CD14-positive monocyte (primary cell): Measurements from ENCODE around the gene UBR3. TPM values are rescaled to one million over a fixed set of nuclear protein-coding genes. Genes with fewer than 3 reads are reported as not detected.
"Not testable (repeated sequence)": the region's sequence is repeated elsewhere in the genome, so short reads cannot be mapped to it uniquely, and the experiment has no call there.

Source experiments
- DNase-seq, 3 donors: peaks; one replicate each; pipeline ENCODE4 v3.0.0-alpha.2; 2011 to 2022
- H2AFZ ChIP-seq: 2 replicates; pipeline ENCODE4 v1.6.0; 2012; ENCODE audit warnings: mild to moderate bottlenecking, low read depth, low read length, inconsistent platforms; ENCODE audit not compliant: insufficient read depth, poor library complexity, severe bottlenecking
- H3K27ac ChIP-seq, 2 donors: 1 replicate in 1 of 2; 2 replicates in 1 of 2; pipeline ENCODE4 v1.5.1; 2012 to 2013; ENCODE audit warnings: low read length in 2 of 2, control low read depth in 1 of 2, inconsistent platforms in 1 of 2, low read depth in 1 of 2, mild to moderate bottlenecking in 1 of 2
- H3K27me3 ChIP-seq, 2 donors: one replicate each; pipeline versions ENCODE4 v1.6.0 to v1.6.1; 2011 to 2013; ENCODE audit warnings: low read length in 2 of 2; ENCODE audit not compliant: control insufficient read depth in 2 of 2, insufficient read depth in 2 of 2
- H3K36me3 ChIP-seq, 2 donors: replicated peaks in 1 of 2; 1 replicate in 1 of 2; 2 replicates in 1 of 2; pipeline versions ENCODE4 v1.5.1 to v1.6.1; 2012 to 2013; ENCODE audit warnings: low read length in 2 of 2, control low read depth in 1 of 2, inconsistent platforms in 1 of 2, mild to moderate bottlenecking in 1 of 2; ENCODE audit not compliant: insufficient read depth in 2 of 2, control insufficient read depth in 1 of 2
- H3K4me1 ChIP-seq, 2 donors: 1 replicate in 1 of 2; 2 replicates in 1 of 2; pipeline versions ENCODE4 v1.5.1 to v1.6.1; 2012 to 2013; ENCODE audit warnings: low read length in 2 of 2, control low read depth in 1 of 2, inconsistent platforms in 1 of 2, mild to moderate bottlenecking in 1 of 2, moderate library complexity in 1 of 2; ENCODE audit not compliant: insufficient read depth in 2 of 2, control insufficient read depth in 1 of 2
- H3K4me2 ChIP-seq: replicated peaks from 2 replicates; pipeline ENCODE3; 2012; ENCODE audit warnings: low read length, moderate library complexity, mild to moderate bottlenecking; ENCODE audit not compliant: poor library complexity, severe bottlenecking; ENCODE audit errors: extremely low read depth
- H3K4me3 ChIP-seq, 3 experiments: fragments of 200-600 bp in 1 of 3; sonication (generic) in 1 of 3; replicated peaks in 1 of 3; 1 replicate in 2 of 3; 2 replicates in 1 of 3; pipeline ENCODE4 v1.5.1; 2011 to 2013; ENCODE audit warnings: low read length in 3 of 3, mild to moderate bottlenecking in 3 of 3, control low read depth in 2 of 3, low read depth in 2 of 3, inconsistent platforms in 1 of 3, moderate library complexity in 1 of 3
- H3K79me2 ChIP-seq: 2 replicates; pipeline ENCODE4 v1.6.0; 2012; ENCODE audit warnings: mild to moderate bottlenecking, control low read depth, inconsistent platforms, low read length, moderate library complexity; ENCODE audit not compliant: insufficient read depth
- H3K9ac ChIP-seq: 2 replicates; pipeline ENCODE4 v1.6.0; 2017; ENCODE audit warnings: low read length, mild to moderate bottlenecking; ENCODE audit not compliant: insufficient read depth, poor library complexity, severe bottlenecking
- H3K9me3 ChIP-seq, 2 donors: replicated peaks in 1 of 2; 1 replicate in 1 of 2; 2 replicates in 1 of 2; pipeline versions ENCODE4 v1.5.1 to v1.6.1; 2012 to 2013; ENCODE audit warnings: low read length in 2 of 2, control low read depth in 1 of 2; ENCODE audit not compliant: control insufficient read depth in 1 of 2, insufficient read depth in 1 of 2
- H4K20me1 ChIP-seq: 2 replicates; pipeline ENCODE4 v1.6.0; 2012; ENCODE audit warnings: mild to moderate bottlenecking, low read length, control low read depth, moderate library complexity; ENCODE audit not compliant: insufficient read depth
- H3K27ac Mint-ChIP-seq, 7 donors: one replicate each; pipeline ENCODE4 v1.8.0; 2020; ENCODE audit warnings: mild to moderate bottlenecking in 7 of 7, mixed read lengths in 7 of 7, moderate library complexity in 6 of 7, inconsistent platforms in 2 of 7
- H3K27me3 Mint-ChIP-seq, 3 donors: one replicate each; pipeline ENCODE4 v1.8.0; 2021 to 2022; ENCODE audit warnings: low read depth in 3 of 3, mild to moderate bottlenecking in 3 of 3, mixed read lengths in 3 of 3, moderate library complexity in 3 of 3, inconsistent platforms in 1 of 3
- H3K36me3 Mint-ChIP-seq, 2 donors: one replicate each; pipeline ENCODE4 v1.8.0; 2020; ENCODE audit warnings: mixed read lengths in 2 of 2, inconsistent platforms in 1 of 2, mild to moderate bottlenecking in 1 of 2
- H3K4me1 Mint-ChIP-seq: one replicate; pipeline ENCODE4 v1.8.0; 2020; ENCODE audit warnings: mild to moderate bottlenecking, mixed read lengths
- H3K4me3 Mint-ChIP-seq, 2 donors: one replicate each; pipeline ENCODE4 v1.8.0; 2020; ENCODE audit warnings: mild to moderate bottlenecking in 2 of 2, mixed read lengths in 2 of 2, moderate library complexity in 1 of 2
- H3K9me3 Mint-ChIP-seq, 7 donors: one replicate each; pipeline ENCODE4 v1.8.0; 2020 to 2022; ENCODE audit warnings: mixed read lengths in 7 of 7, mild to moderate bottlenecking in 6 of 7, moderate library complexity in 6 of 7, inconsistent platforms in 2 of 7
- CTCF ChIP-seq: fragments of 200-600 bp; IDR thresholded peaks from one replicate; pipeline ENCODE4 v1.8.0; 2022; ENCODE audit warnings: antibody characterized with exemption, mild to moderate bottlenecking
- WGBS: methylation state at CpG from one replicate; pipeline ENCODE4 v1.1.5; 2013; ENCODE audit warnings: missing lambda C conversion rate; ENCODE audit not compliant: insufficient coverage; 5-methylcytosine and 5-hydroxymethylcytosine counted together
- intact Hi-C, 2 donors: fragments of 100-400 bp; cut with micrococcal nuclease; formaldehyde crosslinking; loops; one replicate each; pipeline versions ENCODE4 v1.15.0 to v1.15.1; 2023
- polyA plus RNA-seq, 3 donors: library from polyadenylated mRNA; depleted of rRNA in 1 of 3; unstranded in 2 of 3; stranded (reverse) in 1 of 3; fragments of 300-500 nt in 2 of 3; fragments of >200 nt in 1 of 3; fragmentation: Illumina TruSeq in 2 of 3; gene quantifications; 1 replicate in 2 of 3; 2 replicates in 1 of 3; pipeline ENCODE4 v1.2.3, GENCODE V29; 2012 to 2021

Gene UBR3
- polyA plus RNA-seq, 3 donors, result 4.3 to 10.7 (median 4.7) TPM

DNA sequence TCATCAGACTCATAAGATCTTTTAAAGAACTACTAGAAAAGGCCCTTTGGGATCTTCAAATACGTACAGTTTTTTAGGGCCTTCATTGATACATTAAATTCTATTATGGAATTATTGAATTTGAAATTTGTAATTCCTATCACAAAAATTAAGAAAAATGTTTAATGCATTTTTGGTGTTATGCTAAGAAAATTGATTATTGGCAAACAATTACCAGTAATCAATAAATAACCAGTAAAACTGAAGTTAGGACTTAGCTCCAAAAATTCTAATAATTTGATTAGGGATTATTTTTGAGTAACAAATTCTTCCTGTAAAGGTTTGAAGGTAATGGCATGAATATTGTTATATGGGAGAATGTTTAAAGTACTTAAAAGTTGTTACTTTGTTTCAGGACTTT lies 119.3 kb downstream of the UBR3 start:
- intact Hi-C loops, result no loop called here
- Mint-ChIP-seq H3K27me3 (no peaks in the 10 kb centered on the region), H3K36me3 (peaks cover 50 to 62% of the 10 kb centered on the region in 2 donors), H3K27ac (no peak overlapping the region), H3K4me3 (no peak overlapping the region), H3K4me1 (no peaks in the 10 kb centered on the region), H3K9me3 (no peaks in the 10 kb centered on the region)
- TF ChIP-seq CTCF, result no peak
- no peak for DNase-seq
- Histone ChIP-seq H3K27me3 (no peaks in the 10 kb centered on the region), H3K79me2 (no peaks in the 10 kb centered on the region), H3K9ac (no peak overlapping the region), H3K4me2 (no peak overlapping the region), H3K9me3 (no peaks in the 10 kb centered on the region), H4K20me1 (no peaks in the 10 kb centered on the region), H3K4me3 (no peak overlapping the region), H3K27ac (no peak overlapping the region), H2AFZ (no peak overlapping the region), H3K4me1 (no peaks in the 10 kb centered on the region), H3K36me3 (peaks cover 51 to 84% of the 10 kb centered on the region in 2 donors)
- WGBS, result no CpG with 5 or more reads among the region's 1 CpG

DNA sequence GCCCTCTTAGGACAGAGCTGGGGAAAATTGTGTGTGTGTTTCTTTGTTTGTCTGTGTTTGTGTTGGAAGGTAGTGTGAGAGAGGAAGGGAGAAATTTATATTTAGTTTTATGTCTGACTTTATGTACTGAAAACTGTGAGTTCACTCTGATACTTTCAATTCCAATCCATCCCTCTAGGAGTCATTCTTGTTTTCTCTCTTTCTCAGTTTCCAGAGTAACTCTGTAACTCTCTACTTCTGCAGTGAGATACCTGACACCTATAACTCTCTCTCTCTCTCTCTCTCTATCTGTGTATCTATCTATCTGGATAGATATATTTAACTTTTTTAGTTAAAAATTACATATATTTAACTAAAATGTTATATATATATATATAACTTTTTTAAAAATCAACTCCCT lies 128.7 kb downstream of the UBR3 start:
- Mint-ChIP-seq H3K36me3 (peaks cover 49 to 56% of the 10 kb centered on the region in 2 donors), H3K4me3 (no peak overlapping the region), H3K27me3 (peaks cover 0 to 2% (median 0%) of the 10 kb centered on the region in 3 donors), H3K4me1 (no peaks in the 10 kb centered on the region), H3K9me3 (peaks cover 0 to 6% (median 0%) of the 10 kb centered on the region in 7 donors), H3K27ac (peak overlapping the region in 2 of 7 donors; percentile 5 to 63)
- Histone ChIP-seq H2AFZ (no peak overlapping the region), H3K27me3 (no peaks in the 10 kb centered on the region), H3K36me3 (peaks cover 25 to 52% of the 10 kb centered on the region in 2 donors), H3K79me2 (no peaks in the 10 kb centered on the region), H4K20me1 (no peaks in the 10 kb centered on the region), H3K4me2 (no peak overlapping the region), H3K4me3 (no peak overlapping the region), H3K4me1 (no peaks in the 10 kb centered on the region), H3K9ac (no peak overlapping the region), H3K27ac (no peak overlapping the region), H3K9me3 (no peaks in the 10 kb centered on the region)
- DNase-seq, result no peak
- TF ChIP-seq CTCF, result no peak
- intact Hi-C loops, result no loop called here

DNA sequence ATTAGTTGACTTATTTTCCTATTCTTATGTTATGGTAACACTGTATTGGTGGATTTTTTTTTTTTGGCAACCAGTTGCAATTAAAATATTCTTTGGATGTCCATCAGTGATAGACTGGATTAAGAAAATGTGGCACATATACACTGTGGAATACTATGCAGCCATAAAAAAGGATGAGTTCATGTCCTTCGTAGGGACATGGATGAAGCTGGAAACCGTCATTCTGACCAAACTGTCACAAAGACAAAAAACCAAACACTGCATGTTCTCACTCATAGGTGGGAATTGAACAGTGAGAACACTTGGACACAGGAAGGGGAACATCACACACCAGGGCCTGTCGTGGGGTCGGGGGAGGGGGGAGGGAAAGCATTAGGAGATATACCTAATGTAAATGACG lies 130.0 kb downstream of the UBR3 start:
- H3K4me3 Mint-ChIP-seq, H3K79me2 ChIP-seq, H3K27me3 Mint-ChIP-seq, H3K27ac Mint-ChIP-seq, H3K9me3 Mint-ChIP-seq, H3K4me1 Mint-ChIP-seq, intact Hi-C loops, H3K9me3 ChIP-seq, H2AFZ ChIP-seq, H3K4me2 ChIP-seq, H4K20me1 ChIP-seq, H3K27me3 ChIP-seq, DNase-seq, H3K9ac ChIP-seq, H3K27ac ChIP-seq, H3K4me3 ChIP-seq: not testable (repeated sequence)
- H3K36me3 Mint-ChIP-seq, result peaks cover 46 to 58% of the 10 kb centered on the region in 2 donors
- peaks cover 10% of the 10 kb centered on the region in 2 donors for H3K4me1 ChIP-seq
- H3K36me3 ChIP-seq, result peaks cover 27 to 45% of the 10 kb centered on the region in 2 donors
- no CpG with 5 or more reads among the region's 5 CpGs for WGBS
